ENCODE results near the gene NCAM1. TPM values are rescaled to one million over a fixed set of nuclear protein-coding genes. Genes with fewer than 3 reads are reported as not detected.

The NCAM1 gene
- total RNA-seq, 1 experiment from 2014 or later = 0.33 TPM

- Histone ChIP-seq H3F3A (ENCODE audit: insufficient read depth, low read depth) (no peaks in the 10 kb centered on the region), H4K20me1 (ENCODE audit: insufficient read depth) (no peaks in the 10 kb centered on the region), H3K4me2 (no peak overlapping the region), H3K36me3 (ENCODE audit: low read depth) (0 out of 2 replicates have a peak, but pooled peaks cover under 1% of the 10 kb centered on the region), H3K79me2 (ENCODE audit: low read depth) (peaks cover 13% of the 10 kb centered on the region), H2AFZ (no peak overlapping the region), H3K9me2 (ENCODE audit: insufficient read depth) (no peaks in the 10 kb centered on the region), H3K27me3 (ENCODE audit: insufficient read depth, low read depth) (peaks cover 17% of the 10 kb centered on the region; the same call in 1 of the 2 replicates), H3K4me3 (no peak overlapping the region), H3K27ac (no peak overlapping the region), H3K4me1 (replicated peaks; ENCODE audit: insufficient read depth) (peaks cover 16% of the 10 kb centered on the region), H3K9me3 (ENCODE audit: insufficient read depth, low read depth) (no peaks in the 10 kb centered on the region)
- no peak for DNase-seq
- intact Hi-C loops (cut with micrococcal nuclease; ENCODE audit: unreplicated experiment) = loop anchor here (10.0 kb wide), 1 partner anchor 463 kb away; the partner anchor contains the start of genes CLDN25 and ZW10
- ChIA-PET POLR2A (ENCODE audit: unreplicated experiment) (no interaction called here), CTCF (no interaction called here)
- no peak for TF ChIP-seq EZH2 (IDR thresholded peaks at IDR 0.05; ENCODE audit: low read depth)
- no TSS peak for BruUV-seq (replicated peaks)
Observed at GRCh38 chr11:113311536-113311935, 350.3 kb downstream of the NCAM1 start.

GRCh38 chr11:113313601-113314000 lies 352.4 kb downstream of the NCAM1 start:
- H3K36me3 ChIP-seq (ENCODE audit: low read depth) = peaks cover 3% of the 10 kb centered on the region; the same call in 1 of the 2 replicates
- H3K27ac ChIP-seq = no peak overlapping the region
- intact Hi-C loops (cut with micrococcal nuclease; ENCODE audit: unreplicated experiment) = loop anchor here (10.0 kb wide), 1 partner anchor 461 kb away; the partner anchor contains the start of genes CLDN25 and ZW10
- H3K4me1 ChIP-seq (replicated peaks; ENCODE audit: insufficient read depth) = peaks cover 16% of the 10 kb centered on the region
- no TSS peak for BruUV-seq (replicated peaks)
- peak overlapping the region; percentile 80 for H3K4me2 ChIP-seq
- peak overlapping the region; percentile 83; the same call in 1 of the 2 replicates for H3K4me3 ChIP-seq
- ChIA-PET POLR2A (ENCODE audit: unreplicated experiment) (interaction anchor here (0.6 kb wide), 1 partner anchor 1029 kb away, joined by 3 read pairs; no protein-coding TSS in a partner anchor), CTCF (no interaction called here)
- no peaks in the 10 kb centered on the region for H3K9me2 ChIP-seq (ENCODE audit: insufficient read depth)
- TF ChIP-seq CTCF (conservative IDR thresholded peaks at IDR 0.05) = no peak
- TF ChIP-seq EZH2 (IDR thresholded peaks at IDR 0.05; ENCODE audit: low read depth) = no peak
- H3K27me3 ChIP-seq (ENCODE audit: insufficient read depth, low read depth) = peaks cover 5% of the 10 kb centered on the region; the same call in 1 of the 2 replicates
- H4K20me1 ChIP-seq (ENCODE audit: insufficient read depth) = no peaks in the 10 kb centered on the region
- H2AFZ ChIP-seq = no peak overlapping the region; the same call in 1 of the 2 replicates
- H3F3A ChIP-seq (ENCODE audit: insufficient read depth, low read depth) = no peaks in the 10 kb centered on the region
- DNase-seq = no peak
- H3K79me2 ChIP-seq (ENCODE audit: low read depth) = peaks cover 13% of the 10 kb centered on the region
- H3K9me3 ChIP-seq (ENCODE audit: insufficient read depth, low read depth) = no peaks in the 10 kb centered on the region

DNA sequence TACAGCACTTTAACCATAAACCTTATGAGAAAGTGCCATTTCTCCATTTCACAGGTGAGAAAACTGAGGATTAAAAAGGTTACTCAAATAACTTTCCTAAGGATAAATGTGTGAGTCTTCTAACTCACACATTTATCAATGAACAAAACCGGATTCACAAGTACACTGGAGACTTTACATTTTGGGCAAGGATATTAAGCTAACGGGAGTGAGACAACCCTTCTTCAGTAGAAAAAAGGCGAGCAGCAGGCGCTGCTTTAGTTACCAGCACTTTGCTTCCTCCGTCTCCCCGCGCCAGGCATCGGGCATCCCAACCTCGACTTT lies 352.8 kb downstream of the NCAM1 start:
- Histone ChIP-seq H3K9me2 (ENCODE audit: insufficient read depth) (no peaks in the 10 kb centered on the region), H3K27ac (no peak overlapping the region), H3K9me3 (ENCODE audit: insufficient read depth, low read depth) (no peaks in the 10 kb centered on the region), H4K20me1 (ENCODE audit: insufficient read depth) (no peaks in the 10 kb centered on the region), H3K4me3 (peak overlapping the region; percentile 83; the same call in 1 of the 2 replicates), H3K4me1 (replicated peaks; ENCODE audit: insufficient read depth) (peaks cover 16% of the 10 kb centered on the region), H3K27me3 (ENCODE audit: insufficient read depth, low read depth) (peaks cover 2% of the 10 kb centered on the region; the same call in 1 of the 2 replicates), H2AFZ (peak overlapping the region; percentile 93), H3F3A (ENCODE audit: insufficient read depth, low read depth) (no peaks in the 10 kb centered on the region), H3K4me2 (peak overlapping the region; percentile 80), H3K79me2 (ENCODE audit: low read depth) (peaks cover 13% of the 10 kb centered on the region), H3K36me3 (ENCODE audit: low read depth) (peaks cover 3% of the 10 kb centered on the region; the same call in 1 of the 2 replicates)
- POLR2A ChIA-PET (ENCODE audit: unreplicated experiment) = interaction anchor here (0.6 kb wide), 1 partner anchor 1029 kb away, joined by 3 read pairs; no protein-coding TSS in a partner anchor
- intact Hi-C loops (cut with micrococcal nuclease; ENCODE audit: unreplicated experiment) = loop anchor here (10.0 kb wide), 1 partner anchor 461 kb away; the partner anchor contains the start of genes CLDN25 and ZW10
- CTCF ChIA-PET = interaction anchor here (0.6 kb wide), 1 partner anchor 17 kb away, joined by 3 read pairs; no protein-coding TSS in a partner anchor
- DNase-seq = no peak
- TF ChIP-seq CTCF (conservative IDR thresholded peaks at IDR 0.05) (no peak), EZH2 (IDR thresholded peaks at IDR 0.05; ENCODE audit: low read depth) (no peak)
- no TSS peak for BruUV-seq (replicated peaks)
